ENCODE results near the gene METTL17. TPM values are rescaled to one million over a fixed set of nuclear protein-coding genes. Genes with fewer than 3 reads are reported as not detected.

METTL17 gene
- total RNA-seq, 1 experiment from 2014 or later: 98.1 TPM

DNA sequence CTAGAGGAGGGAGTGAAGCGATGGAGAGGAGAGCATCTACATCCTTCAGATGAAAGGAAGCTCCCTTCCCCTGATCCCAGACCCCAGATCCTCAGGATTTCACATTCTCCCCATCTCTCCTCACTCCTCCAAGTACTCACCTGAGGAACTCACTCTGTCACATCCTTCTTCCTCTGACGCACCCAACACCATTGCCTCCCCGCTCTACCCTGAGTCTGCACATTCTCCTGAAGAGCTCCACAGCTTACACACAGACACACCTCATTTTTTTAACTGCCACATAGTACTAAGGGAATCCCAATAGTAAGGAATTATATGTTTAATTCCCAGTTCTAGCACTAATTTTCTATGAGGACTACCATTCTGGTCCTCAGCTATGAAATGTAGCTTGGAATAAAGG lies 16.3 kb upstream of the METTL17 start:
- ChIA-PET POLR2A (no interaction called here), CTCF (interaction anchor here (0.7 to 3.4 kb wide), 5 partner anchors 41 to 120 kb away, joined by 3 to 82 read pairs (median 7); no protein-coding TSS in a partner anchor)
- no peak overlapping the region for H3K27ac Mint-ChIP-seq

More for the DNA sequence above, 16.3 kb upstream of the METTL17 start:
- Mint-ChIP-seq H3K9me3 (no peaks in the 10 kb centered on the region), H3K4me3 (no peak overlapping the region), H3K36me3 (no peaks in the 10 kb centered on the region), H3K27me3 (ENCODE audit: low read depth) (peaks cover 14% of the 10 kb centered on the region), H3K4me1 (peaks cover 13% of the 10 kb centered on the region)
- no peak for TF ChIP-seq ZNF121 (CRISPR knock-in tag; IDR thresholded peaks at IDR 0.05)
- TF ChIP-seq IRF2 (CRISPR knock-in tag; IDR thresholded peaks at IDR 0.05; ENCODE audit: borderline replicate concordance, low read depth): no peak
- TF ChIP-seq, protein P1, sequence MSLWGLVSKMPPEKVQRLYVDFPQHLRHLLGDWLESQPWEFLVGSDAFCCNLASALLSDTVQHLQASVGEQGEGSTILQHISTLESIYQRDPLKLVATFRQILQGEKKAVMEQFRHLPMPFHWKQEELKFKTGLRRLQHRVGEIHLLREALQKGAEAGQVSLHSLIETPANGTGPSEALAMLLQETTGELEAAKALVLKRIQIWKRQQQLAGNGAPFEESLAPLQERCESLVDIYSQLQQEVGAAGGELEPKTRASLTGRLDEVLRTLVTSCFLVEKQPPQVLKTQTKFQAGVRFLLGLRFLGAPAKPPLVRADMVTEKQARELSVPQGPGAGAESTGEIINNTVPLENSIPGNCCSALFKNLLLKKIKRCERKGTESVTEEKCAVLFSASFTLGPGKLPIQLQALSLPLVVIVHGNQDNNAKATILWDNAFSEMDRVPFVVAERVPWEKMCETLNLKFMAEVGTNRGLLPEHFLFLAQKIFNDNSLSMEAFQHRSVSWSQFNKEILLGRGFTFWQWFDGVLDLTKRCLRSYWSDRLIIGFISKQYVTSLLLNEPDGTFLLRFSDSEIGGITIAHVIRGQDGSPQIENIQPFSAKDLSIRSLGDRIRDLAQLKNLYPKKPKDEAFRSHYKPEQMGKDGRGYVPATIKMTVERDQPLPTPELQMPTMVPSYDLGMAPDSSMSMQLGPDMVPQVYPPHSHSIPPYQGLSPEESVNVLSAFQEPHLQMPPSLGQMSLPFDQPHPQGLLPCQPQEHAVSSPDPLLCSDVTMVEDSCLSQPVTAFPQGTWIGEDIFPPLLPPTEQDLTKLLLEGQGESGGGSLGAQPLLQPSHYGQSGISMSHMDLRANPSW (CRISPR knock-in tag; conservative IDR thresholded peaks at IDR 0.05; ENCODE audit: low read depth): no peak
- TF ChIP-seq, protein P2, sequence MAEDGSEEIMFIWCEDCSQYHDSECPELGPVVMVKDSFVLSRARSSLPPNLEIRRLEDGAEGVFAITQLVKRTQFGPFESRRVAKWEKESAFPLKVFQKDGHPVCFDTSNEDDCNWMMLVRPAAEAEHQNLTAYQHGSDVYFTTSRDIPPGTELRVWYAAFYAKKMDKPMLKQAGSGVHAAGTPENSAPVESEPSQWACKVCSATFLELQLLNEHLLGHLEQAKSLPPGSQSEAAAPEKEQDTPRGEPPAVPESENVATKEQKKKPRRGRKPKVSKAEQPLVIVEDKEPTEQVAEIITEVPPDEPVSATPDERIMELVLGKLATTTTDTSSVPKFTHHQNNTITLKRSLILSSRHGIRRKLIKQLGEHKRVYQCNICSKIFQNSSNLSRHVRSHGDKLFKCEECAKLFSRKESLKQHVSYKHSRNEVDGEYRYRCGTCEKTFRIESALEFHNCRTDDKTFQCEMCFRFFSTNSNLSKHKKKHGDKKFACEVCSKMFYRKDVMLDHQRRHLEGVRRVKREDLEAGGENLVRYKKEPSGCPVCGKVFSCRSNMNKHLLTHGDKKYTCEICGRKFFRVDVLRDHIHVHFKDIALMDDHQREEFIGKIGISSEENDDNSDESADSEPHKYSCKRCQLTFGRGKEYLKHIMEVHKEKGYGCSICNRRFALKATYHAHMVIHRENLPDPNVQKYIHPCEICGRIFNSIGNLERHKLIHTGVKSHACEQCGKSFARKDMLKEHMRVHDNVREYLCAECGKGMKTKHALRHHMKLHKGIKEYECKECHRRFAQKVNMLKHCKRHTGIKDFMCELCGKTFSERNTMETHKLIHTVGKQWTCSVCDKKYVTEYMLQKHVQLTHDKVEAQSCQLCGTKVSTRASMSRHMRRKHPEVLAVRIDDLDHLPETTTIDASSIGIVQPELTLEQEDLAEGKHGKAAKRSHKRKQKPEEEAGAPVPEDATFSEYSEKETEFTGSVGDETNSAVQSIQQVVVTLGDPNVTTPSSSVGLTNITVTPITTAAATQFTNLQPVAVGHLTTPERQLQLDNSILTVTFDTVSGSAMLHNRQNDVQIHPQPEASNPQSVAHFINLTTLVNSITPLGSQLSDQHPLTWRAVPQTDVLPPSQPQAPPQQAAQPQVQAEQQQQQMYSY (CRISPR knock-in tag; IDR thresholded peaks at IDR 0.05): no peak
- TF ChIP-seq MYBL2 (CRISPR knock-in tag; IDR thresholded peaks at IDR 0.05): no peak
- no peak for TF ChIP-seq PRRX2 (CRISPR knock-in tag; IDR thresholded peaks at IDR 0.05)
- no peak for TF ChIP-seq ZNF317 (CRISPR knock-in tag; IDR thresholded peaks at IDR 0.05; ENCODE audit: borderline replicate concordance, low read depth)
- TF ChIP-seq, protein P3, sequence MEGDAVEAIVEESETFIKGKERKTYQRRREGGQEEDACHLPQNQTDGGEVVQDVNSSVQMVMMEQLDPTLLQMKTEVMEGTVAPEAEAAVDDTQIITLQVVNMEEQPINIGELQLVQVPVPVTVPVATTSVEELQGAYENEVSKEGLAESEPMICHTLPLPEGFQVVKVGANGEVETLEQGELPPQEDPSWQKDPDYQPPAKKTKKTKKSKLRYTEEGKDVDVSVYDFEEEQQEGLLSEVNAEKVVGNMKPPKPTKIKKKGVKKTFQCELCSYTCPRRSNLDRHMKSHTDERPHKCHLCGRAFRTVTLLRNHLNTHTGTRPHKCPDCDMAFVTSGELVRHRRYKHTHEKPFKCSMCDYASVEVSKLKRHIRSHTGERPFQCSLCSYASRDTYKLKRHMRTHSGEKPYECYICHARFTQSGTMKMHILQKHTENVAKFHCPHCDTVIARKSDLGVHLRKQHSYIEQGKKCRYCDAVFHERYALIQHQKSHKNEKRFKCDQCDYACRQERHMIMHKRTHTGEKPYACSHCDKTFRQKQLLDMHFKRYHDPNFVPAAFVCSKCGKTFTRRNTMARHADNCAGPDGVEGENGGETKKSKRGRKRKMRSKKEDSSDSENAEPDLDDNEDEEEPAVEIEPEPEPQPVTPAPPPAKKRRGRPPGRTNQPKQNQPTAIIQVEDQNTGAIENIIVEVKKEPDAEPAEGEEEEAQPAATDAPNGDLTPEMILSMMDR (IDR thresholded peaks at IDR 0.05): no peak
- no peak for TF ChIP-seq RELA (CRISPR knock-in tag; IDR thresholded peaks at IDR 0.05; ENCODE audit: borderline replicate concordance)
- TF ChIP-seq FOXP1 (CRISPR knock-in tag; IDR thresholded peaks at IDR 0.05; ENCODE audit: borderline replicate concordance): no peak
- TF ChIP-seq, protein P4, sequence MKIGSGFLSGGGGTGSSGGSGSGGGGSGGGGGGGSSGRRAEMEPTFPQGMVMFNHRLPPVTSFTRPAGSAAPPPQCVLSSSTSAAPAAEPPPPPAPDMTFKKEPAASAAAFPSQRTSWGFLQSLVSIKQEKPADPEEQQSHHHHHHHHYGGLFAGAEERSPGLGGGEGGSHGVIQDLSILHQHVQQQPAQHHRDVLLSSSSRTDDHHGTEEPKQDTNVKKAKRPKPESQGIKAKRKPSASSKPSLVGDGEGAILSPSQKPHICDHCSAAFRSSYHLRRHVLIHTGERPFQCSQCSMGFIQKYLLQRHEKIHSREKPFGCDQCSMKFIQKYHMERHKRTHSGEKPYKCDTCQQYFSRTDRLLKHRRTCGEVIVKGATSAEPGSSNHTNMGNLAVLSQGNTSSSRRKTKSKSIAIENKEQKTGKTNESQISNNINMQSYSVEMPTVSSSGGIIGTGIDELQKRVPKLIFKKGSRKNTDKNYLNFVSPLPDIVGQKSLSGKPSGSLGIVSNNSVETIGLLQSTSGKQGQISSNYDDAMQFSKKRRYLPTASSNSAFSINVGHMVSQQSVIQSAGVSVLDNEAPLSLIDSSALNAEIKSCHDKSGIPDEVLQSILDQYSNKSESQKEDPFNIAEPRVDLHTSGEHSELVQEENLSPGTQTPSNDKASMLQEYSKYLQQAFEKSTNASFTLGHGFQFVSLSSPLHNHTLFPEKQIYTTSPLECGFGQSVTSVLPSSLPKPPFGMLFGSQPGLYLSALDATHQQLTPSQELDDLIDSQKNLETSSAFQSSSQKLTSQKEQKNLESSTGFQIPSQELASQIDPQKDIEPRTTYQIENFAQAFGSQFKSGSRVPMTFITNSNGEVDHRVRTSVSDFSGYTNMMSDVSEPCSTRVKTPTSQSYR (CRISPR knock-in tag; IDR thresholded peaks at IDR 0.05): no peak
- TF ChIP-seq, protein P5, sequence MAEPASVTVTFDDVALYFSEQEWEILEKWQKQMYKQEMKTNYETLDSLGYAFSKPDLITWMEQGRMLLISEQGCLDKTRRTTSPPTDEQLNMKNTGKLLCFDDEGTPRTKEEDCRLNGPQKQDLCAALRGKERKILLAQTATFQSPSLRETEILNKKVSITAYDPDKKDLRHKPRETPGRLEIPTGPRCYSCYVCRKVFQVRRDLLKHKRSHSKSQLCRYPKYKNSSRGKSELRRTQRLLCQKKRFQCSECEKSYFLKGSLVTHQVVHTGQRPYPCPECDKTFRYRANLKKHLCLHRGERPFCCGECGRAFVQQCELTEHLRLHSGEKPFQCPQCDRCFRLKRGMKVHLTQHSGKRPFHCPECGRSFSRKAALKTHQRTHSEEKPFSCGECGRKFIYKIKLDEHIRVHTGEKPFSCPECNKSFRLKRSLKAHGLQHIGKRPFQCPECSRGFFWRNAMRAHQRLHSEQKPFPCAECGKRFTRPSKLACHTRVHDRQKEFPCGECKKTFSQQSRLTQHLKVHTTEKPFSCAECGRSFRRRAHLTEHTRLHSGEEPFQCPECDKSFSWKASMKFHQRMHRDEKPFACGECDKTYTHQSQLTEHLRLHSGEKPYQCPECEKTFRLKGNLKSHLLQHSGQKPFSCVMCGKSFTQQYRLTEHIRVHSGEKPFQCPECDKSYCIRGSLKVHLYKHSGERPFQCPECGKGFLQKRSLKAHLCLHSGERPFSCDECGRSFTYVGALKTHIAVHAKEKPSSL (CRISPR knock-in tag; conservative IDR thresholded peaks at IDR 0.05): no peak
- TF ChIP-seq JUN (CRISPR knock-in tag; IDR thresholded peaks at IDR 0.05): no peak
- no peak for TF ChIP-seq TP53 (CRISPR knock-in tag; IDR thresholded peaks at IDR 0.05)
- no peak for TF ChIP-seq ZNF219 (CRISPR knock-in tag; IDR thresholded peaks at IDR 0.05; ENCODE audit: borderline replicate concordance)
- no peak for TF ChIP-seq RORB (CRISPR knock-in tag; IDR thresholded peaks at IDR 0.05)
- no peak for TF ChIP-seq CREM (CRISPR knock-in tag; IDR thresholded peaks at IDR 0.05)
- TF ChIP-seq NR3C1 (CRISPR knock-in tag; conservative IDR thresholded peaks at IDR 0.05; ENCODE audit: low read depth): no peak
- TF ChIP-seq, protein P6, sequence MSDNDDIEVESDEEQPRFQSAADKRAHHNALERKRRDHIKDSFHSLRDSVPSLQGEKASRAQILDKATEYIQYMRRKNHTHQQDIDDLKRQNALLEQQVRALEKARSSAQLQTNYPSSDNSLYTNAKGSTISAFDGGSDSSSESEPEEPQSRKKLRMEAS (CRISPR knock-in tag; IDR thresholded peaks at IDR 0.05): no peak
- TF ChIP-seq, protein P7, sequence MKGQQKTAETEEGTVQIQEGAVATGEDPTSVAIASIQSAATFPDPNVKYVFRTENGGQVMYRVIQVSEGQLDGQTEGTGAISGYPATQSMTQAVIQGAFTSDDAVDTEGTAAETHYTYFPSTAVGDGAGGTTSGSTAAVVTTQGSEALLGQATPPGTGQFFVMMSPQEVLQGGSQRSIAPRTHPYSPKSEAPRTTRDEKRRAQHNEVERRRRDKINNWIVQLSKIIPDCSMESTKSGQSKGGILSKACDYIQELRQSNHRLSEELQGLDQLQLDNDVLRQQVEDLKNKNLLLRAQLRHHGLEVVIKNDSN (CRISPR knock-in tag; IDR thresholded peaks at IDR 0.05): no peak
- ATAC-seq (no peak), DNase-seq (ENCODE audit: low spot score) (no peak)

Data from WTC11 (cell line).